GM21619 (cell line): ENCODE data around the gene XAGE3.
"Not testable (repeated sequence)": the region's sequence is repeated elsewhere in the genome, so short reads cannot be mapped to it uniquely, and the experiment has no call there.

Experiments used
- ATAC-seq: cut with Tn5 transposase; IDR thresholded peaks from one replicate; pipeline ENCODE4 v1.9.1; 2021; ENCODE audit not compliant: unreplicated experiment

The XAGE3 gene

DNA sequence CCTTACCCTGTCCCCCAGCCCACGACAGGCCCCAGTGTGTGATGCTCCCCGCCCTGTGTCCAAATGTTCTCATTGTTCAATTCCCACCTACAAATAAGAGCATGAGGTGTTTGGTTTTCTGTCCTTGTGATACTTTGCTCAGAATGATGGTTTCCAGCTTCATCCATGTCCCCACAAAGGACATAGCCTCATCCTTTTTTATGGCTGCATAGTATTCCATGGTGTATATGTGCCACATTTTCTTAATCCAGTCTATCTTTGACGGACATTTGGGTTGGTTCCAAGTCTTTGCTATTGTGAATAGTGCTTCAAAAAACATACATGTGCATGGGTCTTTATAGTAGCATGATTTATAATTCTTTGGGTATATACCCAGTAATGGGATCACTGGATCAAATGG, 24.3 kb downstream of the XAGE3 start:
- not testable (repeated sequence) for ATAC-seq

DNA sequence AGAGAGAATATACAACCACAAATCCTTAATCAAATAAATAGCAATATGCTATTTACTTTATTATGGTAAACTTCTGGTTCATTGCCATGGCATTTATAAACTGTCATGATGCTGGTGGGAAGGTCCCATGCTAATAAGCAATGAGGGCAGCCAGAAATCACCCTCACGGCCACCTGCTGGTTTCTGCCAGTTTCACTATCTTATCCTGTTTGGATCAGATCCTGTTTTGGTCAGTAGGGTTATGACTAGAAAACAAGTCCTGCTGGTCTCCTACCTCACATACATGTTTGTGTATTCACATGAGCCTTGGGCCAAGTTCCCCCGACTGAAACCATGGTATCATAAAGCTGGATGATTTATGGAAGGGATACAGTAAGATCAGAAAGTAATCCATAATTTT, 28.7 kb downstream of the XAGE3 start:
- ATAC-seq, result no peak

DNA sequence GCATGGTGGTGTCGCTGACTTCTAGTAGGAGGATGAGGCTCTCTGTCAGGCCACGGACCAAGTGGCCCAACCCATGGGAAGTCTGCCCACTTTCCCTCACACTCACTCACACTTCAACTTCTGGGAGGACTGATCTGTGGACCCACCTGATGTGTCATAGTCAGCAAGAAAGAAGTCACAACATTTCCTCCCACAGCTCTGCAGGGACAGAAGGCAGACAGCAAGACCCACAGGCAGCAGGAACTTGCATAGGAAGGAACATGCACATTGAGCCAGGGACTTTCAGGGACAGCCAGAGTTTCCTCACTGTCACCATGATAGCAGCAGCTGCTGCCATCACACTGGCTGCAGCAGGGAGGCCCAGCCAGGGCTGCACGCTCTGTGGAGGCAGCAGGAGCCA, 37.3 kb downstream of the XAGE3 start:
- no peak for ATAC-seq

DNA sequence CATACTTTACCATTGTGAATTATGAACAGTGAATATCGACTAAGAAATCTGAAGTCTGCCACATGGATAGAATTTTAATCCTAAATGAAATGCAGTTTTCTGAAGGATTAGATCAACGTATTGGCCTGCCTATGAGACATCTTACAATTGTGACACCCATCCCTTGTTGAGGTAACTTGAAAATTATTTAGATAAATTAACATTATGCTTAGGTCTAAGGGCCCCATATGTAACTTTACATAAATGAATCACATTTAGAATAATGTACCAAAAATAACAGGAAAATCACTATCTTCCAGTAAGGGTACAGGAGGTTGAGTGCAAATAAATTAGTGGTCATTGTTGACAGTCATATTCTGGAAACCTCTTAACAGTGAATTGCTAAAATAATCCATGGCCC, 43.3 kb downstream of the XAGE3 start:
- ATAC-seq, result no peak

DNA sequence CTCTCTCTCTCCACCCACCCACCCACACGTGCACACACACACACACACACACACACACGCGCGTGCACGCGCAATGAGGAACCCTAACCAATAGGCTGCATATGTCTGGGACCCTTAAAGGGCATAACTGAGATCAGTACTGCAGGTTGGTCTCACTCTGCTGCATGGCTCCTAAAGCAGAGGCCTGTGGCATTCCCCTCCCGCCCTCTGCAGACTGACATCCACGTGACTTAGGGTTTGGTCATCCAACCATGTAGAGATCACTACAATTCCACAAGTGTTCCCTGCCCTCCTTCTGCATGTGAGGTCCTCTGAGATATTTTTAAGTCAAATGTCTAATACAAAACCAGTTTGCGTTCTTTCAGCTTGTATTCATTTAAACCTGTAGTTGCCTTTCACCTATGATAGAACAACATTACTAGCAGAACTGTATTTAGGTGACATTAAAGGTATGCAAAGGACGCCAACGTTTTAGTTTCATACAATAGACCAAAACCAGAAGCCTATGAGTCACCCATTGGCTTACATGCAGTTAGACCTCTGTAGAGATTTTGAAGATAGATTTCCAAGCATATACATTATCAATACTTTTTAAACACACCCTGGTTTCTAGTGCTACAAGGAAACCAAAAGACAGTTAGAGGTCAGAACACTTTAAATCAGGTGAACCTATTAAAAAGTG, 46.7 kb downstream of the XAGE3 start:
- no peak for ATAC-seq

DNA sequence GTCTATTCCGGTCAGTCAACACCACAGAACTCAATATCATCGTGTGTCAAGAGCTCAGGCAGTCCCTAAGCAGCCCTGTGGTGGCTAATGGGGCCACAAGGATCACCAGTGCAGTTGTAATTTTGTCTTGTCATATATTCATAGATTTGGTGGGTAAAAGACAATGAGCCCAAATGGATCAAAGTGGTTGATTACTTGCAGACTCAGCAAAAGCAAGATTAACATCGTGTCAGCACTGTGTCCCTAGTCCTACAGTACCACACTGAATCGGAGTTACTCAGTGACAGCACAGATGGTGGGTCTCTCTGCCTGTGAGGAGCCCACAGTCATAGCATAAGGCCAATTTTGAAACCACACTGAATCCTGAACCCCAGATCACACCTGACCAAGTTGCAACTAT, 48.1 kb downstream of the XAGE3 start:
- no peak for ATAC-seq
